Ishikawa (cell line): ENCODE results near the gene DHRS3.

Source experiments
- CEBPB ChIP-seq: IDR thresholded peaks from 2 replicates; pipeline ENCODE4 v1.6.1; 2012
- CREB1 ChIP-seq: IDR thresholded peaks from 2 replicates; pipeline ENCODE4 v1.6.1; 2012; ENCODE audit warnings: low read depth
- EGR1 ChIP-seq: IDR thresholded peaks from 2 replicates; pipeline ENCODE4 v1.6.1; 2012
- EP300 ChIP-seq: IDR thresholded peaks from 2 replicates; pipeline ENCODE4 v1.6.1; 2012; ENCODE audit warnings: borderline replicate concordance
- FOXM1 ChIP-seq: IDR thresholded peaks from 2 replicates; pipeline ENCODE4 v1.6.1; 2012; ENCODE audit warnings: low read depth, borderline replicate concordance
- MAX ChIP-seq: IDR thresholded peaks from 2 replicates; pipeline ENCODE4 v1.6.1; 2012
- NFIC ChIP-seq: IDR thresholded peaks from 2 replicates; pipeline ENCODE4 v1.6.1; 2012
- RAD21 ChIP-seq: IDR thresholded peaks from 2 replicates; pipeline ENCODE4 v1.6.1; 2012; ENCODE audit warnings: low read depth
- REST ChIP-seq: IDR thresholded peaks from 2 replicates; pipeline ENCODE4 v1.6.1; 2012; ENCODE audit warnings: low read depth, mild to moderate bottlenecking
- TAF1 ChIP-seq: IDR thresholded peaks from 2 replicates; pipeline ENCODE4 v1.6.1; 2012; ENCODE audit warnings: low read depth, mild to moderate bottlenecking
- TCF12 ChIP-seq: IDR thresholded peaks from 2 replicates; pipeline ENCODE4 v1.6.1; 2012; ENCODE audit warnings: low read depth
- TEAD4 ChIP-seq: IDR thresholded peaks from 2 replicates; pipeline ENCODE4 v1.6.1; 2012
- USF1 ChIP-seq: IDR thresholded peaks from 2 replicates; pipeline ENCODE4 v1.6.1; 2012
- YY1 ChIP-seq: IDR thresholded peaks from 2 replicates; pipeline ENCODE4 v1.6.1; 2012; ENCODE audit warnings: low read depth
- ZBTB7A ChIP-seq: IDR thresholded peaks from 2 replicates; pipeline ENCODE4 v1.6.1; 2012; ENCODE audit warnings: low read depth

Gene DHRS3

GRCh38 chr1:12594490-12594889 is 23.5 kb downstream of the DHRS3 start:
- TF ChIP-seq TCF12: no peak
- TF ChIP-seq EGR1: no peak
- no peak for TF ChIP-seq TEAD4
- TF ChIP-seq ZBTB7A: no peak
- no peak for TF ChIP-seq TAF1
- TF ChIP-seq REST: no peak
- TF ChIP-seq MAX: no peak
- TF ChIP-seq YY1: no peak
- TF ChIP-seq USF1: no peak
- no peak for TF ChIP-seq NFIC
- no peak for TF ChIP-seq CEBPB
- no peak for TF ChIP-seq RAD21
- TF ChIP-seq FOXM1: no peak

- TF ChIP-seq RAD21 (no peak), CEBPB (peak; percentile 77)
These were observed 24.4 kb downstream of the DHRS3 start for GRCh38 chr1:12593621-12594066.

- TF ChIP-seq TAF1 (no peak), MAX (no peak), RAD21 (no peak), NFIC (no peak), CEBPB (no peak), TCF12 (no peak), TEAD4 (no peak), ZBTB7A (no peak), EP300 (no peak)
These were observed 25.5 kb downstream of the DHRS3 start for GRCh38 chr1:12592496-12592895.

- TF ChIP-seq NFIC (no peak), EP300 (no peak), YY1 (no peak), CEBPB (no peak), CREB1 (no peak), ZBTB7A (no peak), TCF12 (no peak), MAX (no peak), FOXM1 (no peak), EGR1 (no peak), RAD21 (no peak), REST (no peak), USF1 (no peak), TEAD4 (no peak), TAF1 (no peak)
These were observed 26.6 kb downstream of the DHRS3 start for GRCh38 chr1:12591267-12591938.

GRCh38 chr1:12588695-12589094 is 29.3 kb downstream of the DHRS3 start:
- no peak for TF ChIP-seq ZBTB7A
- TF ChIP-seq CREB1: no peak
- no peak for TF ChIP-seq YY1
- TF ChIP-seq EP300: no peak
- no peak for TF ChIP-seq REST
